ENCODE data around the gene B4GALT3.

Gene B4GALT3

GRCh38 chr1:161161652-161162051 lies 15.7 kb downstream of the B4GALT3 start:
- no peak for DNase-seq

DNA sequence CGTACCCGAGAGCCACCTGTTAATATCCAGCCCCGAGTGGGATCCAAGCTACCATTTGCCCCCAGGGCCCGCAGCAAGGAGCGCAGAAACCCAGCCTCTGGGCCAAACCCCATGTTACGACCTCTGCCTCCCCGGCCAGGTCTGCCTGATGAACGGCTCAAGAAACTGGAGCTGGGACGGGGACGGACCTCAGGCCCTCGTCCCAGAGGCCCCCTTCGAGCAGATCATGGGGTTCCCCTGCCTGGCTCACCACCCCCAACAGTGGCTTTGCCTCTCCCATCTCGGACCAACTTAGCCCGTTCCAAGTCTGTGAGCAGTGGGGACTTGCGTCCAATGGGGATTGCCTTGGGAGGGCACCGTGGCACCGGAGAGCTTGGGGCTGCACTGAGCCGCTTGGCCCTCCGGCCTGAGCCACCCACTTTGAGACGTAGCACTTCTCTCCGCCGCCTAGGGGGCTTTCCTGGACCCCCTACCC lies 16.6 kb downstream of the B4GALT3 start:
- no peak for DNase-seq

DNA sequence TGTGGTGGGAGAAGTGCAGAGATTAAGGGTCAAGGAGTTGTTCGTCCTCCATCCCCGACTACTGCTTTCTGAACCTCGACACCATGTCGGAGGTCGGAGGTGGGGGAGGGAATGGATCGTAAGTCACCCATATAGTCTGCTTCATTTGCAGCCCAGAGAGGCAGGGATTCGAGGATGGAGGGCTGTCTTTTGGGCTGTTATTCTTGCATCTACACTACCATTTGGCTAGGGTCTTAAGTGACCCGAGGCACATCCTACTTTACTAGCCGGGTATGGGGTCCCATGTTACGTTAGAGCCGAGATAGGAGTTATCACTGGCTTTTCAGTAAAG lies 17.4 kb downstream of the B4GALT3 start:
- DNase-seq, result no peak

- peak; percentile 82 to 91 (median 87) for DNase-seq
These were observed 18.0 kb downstream of the B4GALT3 start, which contains the start of gene USP21 for GRCh38 chr1:161159087-161159912. USP21 (plus strand) TSS chr1:161159500; CDS start chr1:161160641, 1,141 bp downstream.

DNA sequence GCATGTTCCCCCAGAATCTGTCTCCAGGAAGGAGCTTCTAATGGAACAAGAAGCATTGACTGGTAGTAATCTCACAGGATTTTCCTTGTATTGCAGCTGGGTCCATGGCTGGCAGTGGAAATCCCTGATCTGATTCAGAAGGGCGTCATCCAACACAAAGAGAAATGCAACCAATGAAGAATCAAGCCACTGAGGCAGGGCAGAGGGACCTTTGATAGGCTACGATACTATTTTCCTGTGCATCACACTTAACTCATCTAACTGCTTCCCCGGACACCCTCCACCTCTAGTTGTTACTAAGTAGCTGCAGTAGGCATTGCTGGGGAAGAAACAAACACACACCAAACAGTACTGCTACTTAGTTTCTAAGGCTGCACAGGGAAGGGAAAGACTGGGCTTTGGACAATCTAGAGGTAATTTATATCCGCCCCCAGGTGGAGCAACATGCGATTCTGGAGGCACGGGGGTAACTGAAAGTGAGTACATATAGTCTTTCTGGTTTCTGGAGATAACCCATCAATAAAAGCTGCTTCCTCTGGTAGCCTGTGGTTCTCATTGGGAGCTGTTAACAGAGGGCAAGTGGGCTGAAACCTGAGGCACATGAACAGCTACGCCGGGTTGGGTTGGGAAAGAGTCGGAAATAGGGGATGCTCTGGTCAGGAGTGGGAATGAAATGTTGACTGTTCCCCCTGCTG lies 18.8 kb downstream of the B4GALT3 start:
- no peak for DNase-seq

DNA sequence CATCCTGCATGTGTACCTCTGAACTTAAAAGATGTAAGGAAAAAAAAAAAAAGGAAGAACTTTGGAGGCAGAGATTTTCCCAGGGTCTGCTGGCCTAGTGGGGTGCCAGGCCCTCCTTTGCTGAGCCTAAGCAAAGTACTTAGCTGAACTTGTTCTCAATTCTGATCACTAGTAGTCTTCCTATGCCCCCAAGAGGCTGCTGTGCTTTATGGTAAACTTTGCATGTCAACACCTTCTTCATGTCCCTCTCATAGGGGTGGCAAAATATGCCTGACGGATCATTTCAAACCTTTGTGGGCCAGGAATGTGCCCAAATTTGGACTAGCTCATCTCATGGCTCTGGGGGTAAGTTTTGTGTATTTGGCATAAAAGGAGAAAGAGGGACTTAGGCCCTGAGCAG lies 19.4 kb downstream of the B4GALT3 start:
- no peak for DNase-seq

DNA sequence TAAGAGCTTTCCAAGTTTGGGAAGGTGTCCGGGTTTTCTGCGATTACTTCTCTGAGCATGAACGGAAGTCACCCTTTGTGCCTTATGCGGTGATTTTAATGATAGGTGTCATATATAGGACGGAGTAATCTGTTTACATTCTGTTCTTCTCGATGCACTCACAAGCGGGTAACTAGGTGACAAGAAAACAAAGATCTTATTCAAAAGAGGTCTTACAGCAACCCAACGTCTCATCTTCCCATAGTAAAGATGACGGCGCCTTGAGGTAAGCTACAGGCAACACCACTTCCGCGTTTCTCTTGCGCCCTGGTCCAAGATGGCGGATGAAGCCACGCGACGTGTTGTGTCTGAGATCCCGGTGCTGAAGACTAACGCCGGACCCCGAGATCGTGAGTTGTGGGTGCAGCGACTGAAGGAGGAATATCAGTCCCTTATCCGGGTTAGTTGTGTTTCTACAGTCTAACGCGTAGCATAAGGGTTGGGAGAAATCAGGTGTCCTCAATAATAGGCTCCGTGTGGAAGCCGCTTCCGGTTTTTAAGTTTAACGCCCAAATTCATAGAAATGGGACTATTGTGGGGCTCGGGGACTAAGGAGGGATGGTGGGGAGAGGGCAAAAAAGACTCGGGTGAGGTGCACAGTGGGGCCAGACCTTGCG lies 23.5 kb downstream of the B4GALT3 start, which contains the start of gene UFC1:
TSS of gene UFC1 (plus strand) at position 297 of the 656 bp plus-strand sequence. CDS start at position 317, 20 bp downstream.
- peak; percentile 64 to 92 (median 75) for DNase-seq

DNA sequence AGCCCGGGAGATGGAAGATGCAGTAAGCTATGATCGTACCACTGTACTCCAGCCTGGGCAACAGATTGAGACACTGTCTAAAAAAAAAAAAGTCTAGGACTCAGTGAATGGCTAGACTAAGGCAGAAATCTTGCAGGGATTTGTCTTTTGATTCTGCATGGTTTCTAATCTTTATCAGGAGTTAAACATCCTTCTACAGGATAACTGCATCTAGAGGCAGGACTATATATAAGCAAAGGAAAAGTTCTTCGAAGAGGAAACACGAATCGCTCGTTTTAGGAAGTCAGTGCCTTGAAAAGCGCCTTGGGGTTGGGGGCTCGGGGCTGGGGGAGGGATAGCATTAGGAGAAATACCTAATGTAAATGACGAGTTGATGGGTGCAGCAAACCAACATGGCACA lies 24.1 kb downstream of the B4GALT3 start:
- DNase-seq, result no peak

DNA sequence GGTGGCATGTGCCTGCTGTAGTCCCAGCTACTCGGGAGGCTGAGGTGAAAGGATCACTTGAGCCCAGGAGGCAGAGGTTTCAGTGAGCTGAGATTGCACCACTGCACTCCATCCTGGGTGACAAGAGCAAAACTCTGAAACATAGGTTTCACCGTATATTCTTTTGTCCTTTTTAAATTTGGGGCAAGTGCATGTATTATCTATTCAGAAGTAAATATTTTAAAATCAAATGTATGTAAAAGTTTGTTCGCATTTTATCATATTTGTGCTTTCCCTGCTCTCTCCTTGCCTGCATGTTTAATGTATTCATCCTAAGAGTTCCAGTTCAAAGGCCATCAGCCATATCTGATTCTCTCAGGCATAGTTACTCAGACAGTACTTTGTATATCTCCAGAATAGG lies 31.5 kb downstream of the B4GALT3 start:
- DNase-seq, result no peak

GRCh38 chr1:161140755-161141400 lies 36.4 kb downstream of the B4GALT3 start:
- DNase-seq, result no peak

DNA sequence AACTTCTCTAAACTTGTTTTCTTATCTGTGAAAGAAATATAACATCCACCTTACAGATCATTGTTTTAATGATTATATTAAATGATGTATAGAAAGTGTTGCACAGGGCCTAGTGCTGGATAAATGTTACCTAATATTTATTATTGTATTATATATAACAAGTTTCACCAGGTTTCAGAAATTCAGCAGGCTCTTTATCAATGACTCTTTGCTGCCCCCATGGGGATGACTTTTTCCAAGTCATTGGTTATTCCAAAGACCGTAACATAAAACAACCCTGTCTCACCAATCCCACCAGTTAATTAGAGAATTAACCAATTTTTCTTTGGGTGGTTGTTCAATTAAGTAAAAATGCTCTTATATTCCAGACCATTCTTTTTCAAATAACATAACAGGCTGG lies 37.5 kb downstream of the B4GALT3 start:
- peak in 3 of 5 donors; percentile 18 to 39 (median 27) for DNase-seq

DNA sequence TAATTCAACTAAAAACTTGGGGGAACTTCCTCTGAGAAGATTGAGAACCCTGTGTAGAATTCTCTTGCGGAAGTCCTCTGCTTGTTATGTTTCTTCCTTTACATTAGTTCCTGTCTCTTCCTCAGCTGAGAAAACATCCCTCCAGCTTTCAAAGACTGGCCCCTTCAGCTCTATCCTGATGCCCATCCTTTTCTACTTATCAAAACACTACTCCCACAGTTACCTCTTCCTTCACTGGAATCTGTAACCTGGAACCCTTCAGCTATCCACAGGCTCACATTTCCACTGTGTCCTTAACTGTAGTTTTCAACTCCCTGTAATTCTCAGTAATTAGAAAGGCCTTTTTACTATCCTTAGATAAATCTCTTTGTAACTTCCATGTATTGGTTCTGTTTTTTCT lies 38.9 kb downstream of the B4GALT3 start:
- DNase-seq, result no peak

DNA sequence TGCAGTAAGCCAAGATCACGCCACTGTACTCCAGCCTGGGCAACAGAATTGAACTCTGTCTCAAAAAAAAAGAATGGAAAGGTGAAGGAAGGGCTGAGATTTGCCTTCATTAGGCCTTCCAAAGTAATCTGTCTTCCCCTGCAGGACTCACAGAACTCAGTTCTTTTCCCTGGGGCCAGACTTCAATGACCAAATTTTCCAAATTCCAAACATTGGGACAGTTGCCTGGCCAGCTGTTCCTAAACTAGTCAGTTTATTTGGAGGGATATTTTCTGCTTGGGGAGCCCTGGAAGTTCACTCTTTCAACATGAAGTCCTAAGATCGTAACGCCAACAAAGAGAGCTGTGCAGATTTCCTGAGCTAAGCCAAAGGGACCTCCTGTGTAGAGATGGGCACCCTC lies 39.4 kb downstream of the B4GALT3 start:
- DNase-seq, result no peak

DNA sequence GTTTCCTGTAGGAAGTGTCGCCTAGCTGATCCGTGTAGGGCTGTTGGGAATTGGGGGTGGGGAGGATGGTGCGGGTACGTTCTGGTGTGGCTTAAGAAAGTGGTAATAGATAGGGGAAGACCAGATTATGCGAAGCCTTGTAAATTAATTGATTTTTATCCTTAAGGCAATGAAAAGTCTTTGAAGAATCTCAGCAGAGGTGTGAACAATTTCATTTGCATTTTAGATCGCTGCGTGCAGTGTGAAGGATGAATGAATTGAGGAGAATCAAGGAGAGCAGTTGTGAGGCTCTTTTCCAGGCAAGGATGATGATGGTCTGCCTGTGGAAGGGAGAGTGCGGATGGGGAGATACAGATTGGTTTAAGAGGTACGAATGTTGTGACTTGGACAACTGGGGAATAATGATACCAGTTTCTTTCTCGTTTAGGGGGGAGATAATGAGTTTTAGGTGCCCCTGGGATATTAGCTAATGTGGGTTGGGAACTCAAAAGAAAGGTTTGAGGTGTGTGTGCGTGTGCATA lies 44.0 kb downstream of the B4GALT3 start:
- DNase-seq, result no peak

DNA sequence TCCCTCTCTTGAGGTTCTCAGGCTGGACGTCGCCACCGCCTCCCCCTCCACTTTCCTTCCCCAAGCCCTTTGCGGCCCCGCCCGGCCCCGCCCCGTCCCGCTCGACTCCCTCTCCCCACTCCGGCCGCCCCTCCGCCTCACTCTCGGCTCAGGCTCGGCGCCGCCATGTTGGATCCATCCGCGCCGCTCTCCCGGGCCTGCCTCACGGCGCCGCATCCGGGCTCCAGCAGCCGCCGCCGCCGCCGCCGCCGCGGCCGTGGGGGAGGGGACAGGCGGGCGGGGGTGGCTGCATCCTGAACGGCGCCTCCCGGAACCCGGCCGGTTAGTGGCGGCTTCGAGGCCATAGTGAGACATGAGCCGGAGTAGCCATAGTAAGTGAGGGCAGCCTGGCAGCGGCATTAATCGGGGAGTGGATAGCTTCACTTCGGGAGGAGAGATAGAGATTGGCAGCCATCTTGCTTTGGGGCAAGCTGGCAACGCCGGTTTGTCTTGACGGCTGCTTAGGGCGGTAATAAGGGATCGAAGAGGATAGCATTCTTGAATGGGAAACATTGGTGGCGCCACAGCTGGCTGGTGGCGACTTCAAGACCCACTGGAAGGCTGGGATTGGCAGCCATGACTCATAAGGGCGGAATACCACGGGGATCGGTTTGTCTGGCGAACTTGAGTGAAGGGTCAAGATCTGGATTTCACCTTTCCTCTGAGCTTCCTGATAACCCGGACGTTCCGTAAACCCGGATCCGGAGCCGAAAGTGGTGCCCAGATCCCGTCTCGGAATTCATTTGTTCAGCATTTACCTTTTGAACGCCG lies 44.7 kb downstream of the B4GALT3 start, which contains the start of gene DEDD:
TSS of gene DEDD (minus strand) at position 258 of the 810 bp plus-strand sequence. CDS start 8,205 bp downstream, outside the sequence.
- peak; percentile 83 to 96 (median 87) for DNase-seq

DNA sequence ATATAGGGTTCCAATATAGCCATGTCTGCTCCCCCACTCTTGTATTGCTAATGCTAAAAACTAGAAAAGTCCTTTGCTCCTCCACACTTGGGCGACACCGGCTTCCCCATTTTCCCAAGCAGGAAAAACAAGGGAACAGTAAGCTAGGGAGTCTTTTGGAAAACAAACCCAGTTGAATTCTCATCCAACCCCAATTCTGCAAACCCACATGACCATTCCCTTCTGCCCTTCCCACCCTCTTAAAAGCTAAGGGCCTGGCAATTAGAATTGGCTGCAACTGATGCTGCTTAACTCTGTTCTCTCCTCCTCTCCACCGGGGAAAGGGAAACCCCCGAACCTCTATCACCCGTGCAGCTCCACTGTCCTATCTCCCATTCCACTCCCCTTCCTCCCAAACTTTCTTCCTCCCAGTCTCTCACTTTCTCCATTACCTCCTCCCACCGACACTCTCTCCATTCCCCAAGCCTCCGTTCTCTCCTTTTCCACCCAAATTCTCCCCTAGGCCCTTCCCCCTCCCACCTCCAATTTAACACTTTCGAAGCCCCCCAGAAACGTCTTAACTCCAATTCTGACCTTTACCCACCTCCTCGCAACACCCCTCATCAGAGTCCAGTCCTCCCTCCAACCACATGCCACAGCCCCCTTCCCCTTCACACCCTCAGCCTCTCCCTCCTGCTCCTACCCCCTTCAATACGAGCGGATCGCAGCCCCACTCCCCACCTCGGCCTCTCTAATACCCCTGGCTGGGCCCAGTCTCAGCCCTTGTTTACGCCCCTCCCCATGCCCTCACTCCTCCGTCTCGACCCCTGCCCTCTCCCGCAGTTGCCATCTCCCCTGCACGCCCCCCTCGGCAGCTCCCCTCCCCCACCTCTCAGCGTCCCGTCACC lies 45.5 kb downstream of the B4GALT3 start:
- peak in 1 of 5 donors; percentile 13 for DNase-seq

- DNase-seq, result no peak
These were observed 47.0 kb downstream of the B4GALT3 start for GRCh38 chr1:161130266-161130665.

- DNase-seq, result no peak
These were observed 48.5 kb downstream of the B4GALT3 start for GRCh38 chr1:161128591-161129420.

DNA sequence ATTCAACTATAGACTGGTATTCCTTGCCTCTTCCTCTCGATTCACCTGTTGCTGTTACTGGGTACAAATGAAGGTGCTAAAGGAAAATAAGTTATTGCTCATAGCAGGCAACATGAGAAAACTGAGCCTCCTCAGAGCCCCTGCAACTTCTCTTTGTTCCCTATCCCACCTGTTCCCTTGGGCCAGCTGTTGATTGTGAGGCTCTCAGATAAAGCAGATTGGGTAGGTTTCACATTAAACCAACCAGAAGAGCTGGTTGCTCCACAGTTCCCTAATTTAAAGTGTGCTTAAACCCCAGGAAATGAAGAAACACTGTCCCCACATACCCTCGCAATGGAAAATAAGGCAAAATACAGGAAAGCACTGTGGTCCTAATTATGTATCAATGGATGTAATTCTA lies 49.7 kb downstream of the B4GALT3 start:
- DNase-seq, result no peak

All from T-helper 1 cell (primary cell).